ENCODE results near the gene PRCD.

GRCh38 chr17:76576189-76576588 lies 36.3 kb downstream of the PRCD start:
- TF ChIP-seq CTCF (conservative IDR thresholded peaks at IDR 0.05; ENCODE audit: low read depth, low read length) = no peak
- TF ChIP-seq EZH2phosphoT487 (IDR thresholded peaks at IDR 0.05; ENCODE audit: borderline replicate concordance, low read length) = no peak
- TF ChIP-seq EZH2 (IDR thresholded peaks at IDR 0.05; ENCODE audit: low read length, unreplicated experiment) = no peak

All from PC-3 (cell line).